Right lobe of liver (tissue), 6 donors: ENCODE measurements around the gene RARG. TPM values are rescaled to one million over a fixed set of nuclear protein-coding genes. Genes with fewer than 3 reads are reported as not detected.

Source experiments
- ATAC-seq, 4 donors: fragments of 200-7000 bp; cut with Tn5 transposase; one replicate each; pipeline ENCODE4 v1.9.1; 2020; ENCODE audit warnings: mild to moderate bottlenecking in 4 of 4, moderate library complexity in 4 of 4
- DNase-seq, 3 donors: peaks; one replicate each; pipeline ENCODE4 v3.0.0-alpha.2; 2020
- H3K27ac ChIP-seq, 3 donors: fragments of 200-600 bp; one replicate each; pipeline ENCODE4 v1.8.0; 2022
- H3K27me3 ChIP-seq, 2 donors: fragments of 200-600 bp; one replicate each; pipeline ENCODE4 v1.8.0; 2022
- H3K36me3 ChIP-seq, 4 donors: fragments of 200-600 bp; sonication (generic) in 1 of 4; one replicate each; pipeline versions ENCODE4 v1.5.1 to v1.8.0; 2017 to 2022; ENCODE audit warnings: control low read depth in 1 of 4
- H3K4me1 ChIP-seq, 4 donors: fragments of 200-600 bp; sonication (generic) in 1 of 4; one replicate each; pipeline versions ENCODE4 v1.5.1 to v1.8.0; 2017 to 2022; ENCODE audit warnings: control low read depth in 1 of 4
- H3K4me3 ChIP-seq, 3 donors: fragments of 200-600 bp; one replicate each; pipeline ENCODE4 v1.8.0; 2022
- H3K9me3 ChIP-seq, 4 donors: fragments of 200-600 bp; sonication (generic) in 1 of 4; one replicate each; pipeline versions ENCODE4 v1.5.1 to v1.8.0; 2017 to 2022; ENCODE audit warnings: control low read depth in 1 of 4
- POLR2A ChIP-seq: fragments of 450-650 bp; IDR thresholded peaks from one replicate; pipeline ENCODE4 v1.6.1; 2017; ENCODE audit warnings: antibody characterized with exemption, mild to moderate bottlenecking
- WGBS: methylation state at CpG from one replicate; pipeline ENCODE4 v1.1.6; 2018; ENCODE audit warnings: low coverage, low lambda C conversion rate; ENCODE audit not compliant: insufficient coverage; ENCODE audit errors: missing lambda C conversion rate; 5-methylcytosine and 5-hydroxymethylcytosine counted together
- intact Hi-C, 2 donors: fragments of 100-400 bp; cut with DNase I; formaldehyde crosslinking; loops; one replicate each; pipeline versions ENCODE4 v1.11.2 to v1.14.1; 2022
- total RNA-seq, 6 experiments: library from RNA; depleted of rRNA in 2 of 6; stranded (reverse); fragments of >200 nt in 2 of 6; fragmentation: NEBNext Ultra II Directional in 3 of 6; extraction: Animal tissue kit (Norgen Biotek cat#: 25700) in 3 of 6; gene quantifications; one replicate each; pipeline versions ENCODE4 v1.1.0 to v1.2.4, GENCODE V29; 2016 to 2023
- TF ChIP-seq, protein P1 (sequence below), 4 donors: fragments of 200-600 bp in 3 of 4; fragments of 450-650 bp in 1 of 4; IDR thresholded peaks; one replicate each; pipeline versions ENCODE4 v1.5.1 to v1.8.0; 2016 to 2022; ENCODE audit warnings: antibody characterized with exemption in 4 of 4, mild to moderate bottlenecking in 2 of 4
- donor health status: DM: no; HTN: yes; CAD: no.
- donor health status: DM: no; HTN: no; CAD: no.
- donor health status: DM: no; HTN: no; CAD: no.
- donor health status: DM: no; HTN: yes; CAD: no.
- donor health status: DM: no; HTN: yes; CAD: no.

Gene RARG
- total RNA-seq, 6 experiments from 2014 or later, result 1.9 to 2.4 (median 2.1) TPM

DNA sequence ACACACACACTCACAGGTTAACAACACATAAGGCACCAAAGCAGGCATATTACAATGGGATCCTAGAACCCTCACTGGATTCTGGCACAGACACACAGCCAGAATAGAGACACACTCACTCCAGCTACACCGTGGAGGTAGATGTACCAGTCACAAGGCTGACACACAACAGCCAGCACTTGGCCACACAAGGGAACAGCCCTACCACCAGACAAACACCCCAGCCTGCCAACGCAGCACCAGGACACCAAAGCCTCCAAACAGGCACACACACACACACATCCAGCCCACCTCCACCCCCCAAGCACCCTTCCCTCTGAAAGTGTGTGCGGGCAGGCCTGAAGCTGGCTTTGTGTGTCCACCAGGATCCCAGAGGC, 14.1 kb downstream of the RARG start:
- TF ChIP-seq, protein P1, sequence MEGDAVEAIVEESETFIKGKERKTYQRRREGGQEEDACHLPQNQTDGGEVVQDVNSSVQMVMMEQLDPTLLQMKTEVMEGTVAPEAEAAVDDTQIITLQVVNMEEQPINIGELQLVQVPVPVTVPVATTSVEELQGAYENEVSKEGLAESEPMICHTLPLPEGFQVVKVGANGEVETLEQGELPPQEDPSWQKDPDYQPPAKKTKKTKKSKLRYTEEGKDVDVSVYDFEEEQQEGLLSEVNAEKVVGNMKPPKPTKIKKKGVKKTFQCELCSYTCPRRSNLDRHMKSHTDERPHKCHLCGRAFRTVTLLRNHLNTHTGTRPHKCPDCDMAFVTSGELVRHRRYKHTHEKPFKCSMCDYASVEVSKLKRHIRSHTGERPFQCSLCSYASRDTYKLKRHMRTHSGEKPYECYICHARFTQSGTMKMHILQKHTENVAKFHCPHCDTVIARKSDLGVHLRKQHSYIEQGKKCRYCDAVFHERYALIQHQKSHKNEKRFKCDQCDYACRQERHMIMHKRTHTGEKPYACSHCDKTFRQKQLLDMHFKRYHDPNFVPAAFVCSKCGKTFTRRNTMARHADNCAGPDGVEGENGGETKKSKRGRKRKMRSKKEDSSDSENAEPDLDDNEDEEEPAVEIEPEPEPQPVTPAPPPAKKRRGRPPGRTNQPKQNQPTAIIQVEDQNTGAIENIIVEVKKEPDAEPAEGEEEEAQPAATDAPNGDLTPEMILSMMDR (IDR thresholded peaks at IDR 0.05), result no peak
- TF ChIP-seq POLR2A, result no peak
- WGBS, result 36% methylated on average over 2 of the region's 3 CpGs
- intact Hi-C loops, result no loop called here
- Histone ChIP-seq H3K4me3 (no peak overlapping the region), H3K27me3 (no peaks in the 10 kb centered on the region), H3K27ac (peak overlapping the region in 1 of 3 donors; percentile 38), H3K9me3 (no peaks in the 10 kb centered on the region), H3K36me3 (no peaks in the 10 kb centered on the region), H3K4me1 (peaks cover 0 to 11% (median under 1%) of the 10 kb centered on the region in 4 donors)
- ATAC-seq (no peak), DNase-seq (no peak)

DNA sequence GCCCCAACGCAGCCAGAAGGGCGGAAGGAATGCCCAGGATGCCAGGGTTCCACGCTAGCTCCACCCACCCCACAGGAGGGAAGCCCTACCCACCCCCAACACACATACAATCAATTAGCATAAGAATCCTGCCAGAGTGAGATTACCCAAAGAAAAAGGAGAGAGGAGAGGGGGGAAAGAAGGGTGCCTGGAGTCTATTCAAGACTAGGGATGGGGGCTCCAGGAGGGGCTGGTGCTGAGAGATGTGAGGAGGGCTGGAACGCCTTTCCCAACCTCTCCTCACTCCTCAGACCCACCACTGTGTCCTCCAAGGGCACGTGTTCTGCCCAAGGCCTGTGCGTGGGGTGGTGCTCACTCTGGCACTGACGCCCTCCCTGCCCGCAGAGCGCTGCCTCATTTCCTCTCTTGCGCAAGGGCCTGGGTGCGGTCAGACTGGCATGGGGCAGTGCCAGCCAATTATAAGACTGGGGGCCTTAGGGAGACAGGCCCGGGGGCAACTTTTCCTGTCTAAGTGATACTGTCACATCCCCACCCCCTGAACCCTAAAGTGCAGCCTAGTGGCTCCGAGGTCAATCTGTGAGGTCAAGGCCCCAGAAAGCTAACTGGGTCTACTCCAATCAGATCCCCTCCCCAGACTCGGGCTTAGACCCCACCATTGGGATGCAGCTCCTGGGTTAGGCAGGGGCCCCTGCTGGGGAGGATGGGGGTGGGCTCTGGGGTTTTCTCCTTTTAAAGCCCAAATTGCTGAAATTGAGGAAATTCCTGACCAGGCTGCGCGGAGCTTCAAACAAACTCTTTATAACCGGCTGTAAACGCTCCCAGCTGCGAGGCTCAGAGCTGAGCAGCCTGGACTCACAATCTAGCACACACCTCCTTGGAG, 14.7 kb downstream of the RARG start:
- 59% methylated on average over 9 of the region's 19 CpGs for WGBS
- Histone ChIP-seq H3K36me3 (no peaks in the 10 kb centered on the region), H3K9me3 (no peaks in the 10 kb centered on the region), H3K27me3 (no peaks in the 10 kb centered on the region), H3K4me3 (no peak overlapping the region), H3K27ac (peak overlapping the region in 1 of 3 donors; percentile 38), H3K4me1 (peaks cover 0 to 11% (median under 1%) of the 10 kb centered on the region in 4 donors)
- TF ChIP-seq POLR2A, result no peak
- ATAC-seq (no peak), DNase-seq (peak in 2 of 3 donors; percentile 53 to 67)
- intact Hi-C loops, result no loop called here

DNA sequence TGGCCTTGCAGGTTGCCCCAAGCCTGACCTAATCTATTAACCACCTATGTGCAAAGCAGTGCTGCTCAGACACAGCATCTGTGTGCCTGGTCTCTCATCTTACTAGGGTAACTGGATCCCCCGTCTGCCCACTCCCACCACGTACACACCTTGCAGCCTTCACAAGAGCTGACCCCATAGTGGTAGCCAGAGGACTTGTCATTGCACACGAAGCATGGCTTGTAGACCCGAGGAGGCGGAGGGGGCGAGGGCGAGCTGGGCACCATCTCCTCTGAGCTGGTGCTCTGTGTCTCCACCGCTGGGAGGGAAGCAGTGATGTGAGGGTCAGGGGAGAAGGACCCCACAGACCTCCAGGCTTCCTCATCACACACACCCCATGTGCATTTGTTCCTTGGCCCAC, 16.5 kb downstream of the RARG start:
- TF ChIP-seq, protein P1 (IDR thresholded peaks at IDR 0.05), result no peak
- TF ChIP-seq POLR2A, result no peak
- ATAC-seq (no peak), DNase-seq (no peak)
- H3K4me1 ChIP-seq, result peaks cover 0 to 9% (median under 1%) of the 10 kb centered on the region in 4 donors
- no peak overlapping the region for H3K27ac ChIP-seq
- no CpG with 5 or more reads among the region's 8 CpGs for WGBS
- intact Hi-C loops, result no loop called here
- H3K27me3 ChIP-seq, result no peaks in the 10 kb centered on the region
- no peaks in the 10 kb centered on the region for H3K9me3 ChIP-seq
- H3K4me3 ChIP-seq, result no peak overlapping the region
- no peaks in the 10 kb centered on the region for H3K36me3 ChIP-seq

DNA sequence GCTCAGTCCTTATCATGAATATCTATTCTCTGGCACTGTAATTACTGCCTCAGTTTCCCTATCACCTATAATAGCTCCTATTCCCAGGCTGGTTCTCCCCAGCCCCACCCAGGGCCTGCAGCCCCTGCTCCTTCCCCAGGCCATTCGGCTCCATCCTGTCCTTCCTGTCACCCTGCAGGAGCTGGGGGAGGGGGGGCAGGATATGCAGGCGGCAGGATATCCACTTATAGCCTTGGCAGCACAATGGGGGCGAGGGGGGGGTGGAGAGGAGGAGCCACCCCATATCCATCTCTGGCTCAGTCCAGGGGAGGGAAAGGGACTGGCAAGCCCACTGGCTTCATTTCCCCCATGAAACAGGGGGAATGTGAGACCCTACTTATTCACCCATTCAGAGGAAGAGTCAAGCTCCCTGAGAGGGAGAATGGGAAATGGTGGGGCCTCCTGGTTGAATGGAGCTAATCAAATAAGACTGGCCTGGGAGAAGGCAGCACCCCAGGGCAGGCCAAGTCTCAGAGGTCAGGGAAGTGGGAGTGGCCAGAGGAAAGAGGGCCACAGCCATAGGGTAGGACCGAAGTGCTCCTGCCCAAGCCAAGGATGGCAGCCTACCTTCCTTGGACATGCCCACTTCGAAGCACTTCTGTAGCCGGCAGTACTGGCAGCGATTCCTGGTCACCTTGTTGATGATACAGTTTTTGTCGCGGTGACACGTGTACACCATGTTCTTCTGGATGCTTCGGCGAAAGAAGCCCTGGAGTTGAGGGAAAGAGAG, 17.1 kb downstream of the RARG start:
- Histone ChIP-seq H3K27ac (no peak overlapping the region), H3K4me3 (no peak overlapping the region)
- 32% methylated on average over 3 of the region's 12 CpGs for WGBS

More for the DNA sequence above, 17.1 kb downstream of the RARG start:
- Histone ChIP-seq H3K36me3 (no peaks in the 10 kb centered on the region), H3K4me1 (peaks cover 0 to 5% (median under 1%) of the 10 kb centered on the region in 4 donors), H3K27me3 (no peaks in the 10 kb centered on the region), H3K9me3 (no peaks in the 10 kb centered on the region)
- ATAC-seq (peak; percentile 46 to 61 (median 55)), DNase-seq (peak; percentile 74 to 76 (median 76))
- TF ChIP-seq, protein P1 (IDR thresholded peaks at IDR 0.05), result no peak
- TF ChIP-seq POLR2A, result no peak
- intact Hi-C loops, result loop anchor here (5.0 kb wide), 1 partner anchor 72 kb away; no protein-coding TSS in a partner anchor
